Left hindlimb (tissue), 1 donor: ENCODE measurements around the gene ACOX3.
A peak's percentile ranks its signal among the peaks of the same experiment; 100 is the strongest.
"Not testable (repeated sequence)": the region's sequence is repeated elsewhere in the genome, so short reads cannot be mapped to it uniquely, and the experiment has no call there.

Experiments used
- DNase-seq: peaks from one replicate; pipeline ENCODE4 v3.0.0-alpha.2; 2018

The ACOX3 gene

GRCh38 chr4:8403173-8403753, 37.3 kb downstream of the ACOX3 start:
- DNase-seq = peak; percentile 87

- DNase-seq = no peak
Measured at GRCh38 chr4:8402640-8403039, 37.9 kb downstream of the ACOX3 start.

GRCh38 chr4:8402181-8402597, 38.3 kb downstream of the ACOX3 start:
- DNase-seq = no peak

- no peak for DNase-seq
Measured at GRCh38 chr4:8401665-8402064, 38.9 kb downstream of the ACOX3 start.

- DNase-seq = no peak
Measured at GRCh38 chr4:8400632-8401325, 39.7 kb downstream of the ACOX3 start.

GRCh38 chr4:8399298-8399697, 41.2 kb downstream of the ACOX3 start:
- no peak for DNase-seq

- no peak for DNase-seq
Measured at GRCh38 chr4:8398347-8398746, 42.2 kb downstream of the ACOX3 start.

GRCh38 chr4:8396762-8397406, 43.6 kb downstream of the ACOX3 start:
- no peak for DNase-seq

GRCh38 chr4:8395504-8396296, 44.8 kb downstream of the ACOX3 start:
- DNase-seq = no peak

GRCh38 chr4:8394806-8395205, 45.7 kb downstream of the ACOX3 start:
- no peak for DNase-seq

- peak; percentile 87 for DNase-seq
Measured at GRCh38 chr4:8394061-8394519, 46.4 kb downstream of the ACOX3 start.

- DNase-seq = no peak
Measured at GRCh38 chr4:8393593-8394038, 46.9 kb downstream of the ACOX3 start.

- DNase-seq = no peak
Measured at GRCh38 chr4:8392591-8393190, 47.8 kb downstream of the ACOX3 start.

GRCh38 chr4:8391972-8392371, 48.6 kb downstream of the ACOX3 start:
- DNase-seq = peak; percentile 78

- no peak for DNase-seq
Measured at GRCh38 chr4:8391071-8391470, 49.5 kb downstream of the ACOX3 start.

GRCh38 chr4:8390577-8390976, 49.9 kb downstream of the ACOX3 start:
- no peak for DNase-seq

GRCh38 chr4:8388528-8388870, 52.0 kb downstream of the ACOX3 start:
- DNase-seq = no peak

GRCh38 chr4:8387615-8388527, 52.7 kb downstream of the ACOX3 start:
- no peak for DNase-seq

GRCh38 chr4:8387194-8387593, 53.3 kb downstream of the ACOX3 start:
- no peak for DNase-seq

GRCh38 chr4:8386731-8387130, 53.8 kb downstream of the ACOX3 start:
- DNase-seq = no peak

- DNase-seq = not testable (repeated sequence)
Measured at GRCh38 chr4:8386131-8386530, 54.4 kb downstream of the ACOX3 start.

- peak; percentile 31 for DNase-seq
Measured at GRCh38 chr4:8385611-8386010, 54.9 kb downstream of the ACOX3 start.
